ENCODE data around the gene METTL1. TPM values are rescaled to one million over a fixed set of nuclear protein-coding genes. Genes with fewer than 3 reads are reported as not detected.

Gene METTL1
- total and polyA plus RNA-seq, 8 donors = 4.4 to 37.9 (median 15.4) TPM

DNA sequence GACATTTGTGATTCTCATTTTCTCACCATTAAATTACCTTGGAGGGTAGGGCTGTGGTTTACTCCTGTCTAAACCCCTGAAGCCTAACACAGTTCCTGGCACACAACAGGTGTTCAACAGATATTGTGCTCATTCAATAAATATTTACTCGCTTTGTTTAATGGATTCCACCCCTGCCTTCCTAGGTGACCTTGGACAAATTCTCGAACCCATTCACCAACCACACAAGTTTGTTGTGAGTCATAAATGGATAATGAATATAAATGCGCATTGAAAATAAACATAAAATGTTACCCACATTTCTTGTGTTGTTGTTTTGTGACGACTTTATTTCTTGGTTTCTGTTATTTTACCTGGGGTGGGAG is 10.3 kb upstream of the METTL1 start:
- H3K27ac ChIP-seq = peak overlapping the region in 3 of 5 donors; percentile 77 to 85 (median 85)
- peaks cover 15 to 35% (median 34%) of the 10 kb centered on the region in 4 donors for H3K36me3 ChIP-seq
- intact Hi-C loops (cut with DNase I; ENCODE audit: low total_unique reads) = no loop called here
- H3K27me3 ChIP-seq = no peaks in the 10 kb centered on the region
- no peak for TF ChIP-seq POLR2AphosphoS5 (IDR thresholded peaks at IDR 0.05)
- no peak for TF ChIP-seq POLR2A (IDR thresholded peaks at IDR 0.05)
- TF ChIP-seq CTCF (IDR thresholded peaks at IDR 0.05) = no peak
- no peak for TF ChIP-seq EP300 (IDR thresholded peaks at IDR 0.05)
- 9 to 14% (median 10%) methylated on average over 4 of the region's 4 CpGs for WGBS, 5 donors
- peaks cover 8 to 32% (median 20%) of the 10 kb centered on the region in 4 donors for H3K4me1 ChIP-seq
- DNase-seq = peak in 1 of 2 donors; percentile 28
- H3K9me3 ChIP-seq = no peaks in the 10 kb centered on the region
- peak overlapping the region; percentile 76 to 99 (median 96) for H3K4me3 ChIP-seq

DNA sequence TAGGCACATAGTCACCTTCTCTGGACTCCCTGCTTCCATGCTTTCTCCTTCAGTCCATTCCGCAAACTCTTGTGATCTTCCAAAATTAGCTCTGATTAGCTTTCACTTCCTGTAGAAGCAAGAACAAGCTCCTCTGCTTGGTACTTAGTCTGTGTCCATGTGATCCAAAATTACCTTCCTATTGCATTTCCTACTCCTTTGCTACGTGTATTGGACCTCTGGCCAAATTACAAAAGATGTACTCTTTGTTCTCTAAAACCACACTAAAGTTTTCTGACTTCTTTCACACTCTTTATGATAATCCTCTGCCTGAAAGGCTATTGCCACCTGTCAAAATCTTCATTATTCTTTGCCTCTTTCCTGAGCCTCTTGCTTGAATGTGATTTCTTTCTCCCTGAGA is 9.9 kb upstream of the METTL1 start:
- intact Hi-C loops (cut with DNase I; ENCODE audit: low total_unique reads) = no loop called here
- Histone ChIP-seq H3K9me3 (no peaks in the 10 kb centered on the region), H3K4me3 (no peak overlapping the region), H3K36me3 (peaks cover 11 to 31% (median 29%) of the 10 kb centered on the region in 4 donors), H3K4me1 (peaks cover 8 to 32% (median 20%) of the 10 kb centered on the region in 4 donors), H3K27ac (peak overlapping the region in 2 of 5 donors; percentile 14 to 77), H3K27me3 (no peaks in the 10 kb centered on the region)
- 59 to 74% (median 66%) methylated on average over 2 of the region's 2 CpGs for WGBS, 5 donors
- TF ChIP-seq EP300 (IDR thresholded peaks at IDR 0.05) (no peak), POLR2AphosphoS5 (IDR thresholded peaks at IDR 0.05) (no peak), POLR2A (IDR thresholded peaks at IDR 0.05) (no peak), CTCF (IDR thresholded peaks at IDR 0.05) (no peak)
- DNase-seq = no peak

DNA sequence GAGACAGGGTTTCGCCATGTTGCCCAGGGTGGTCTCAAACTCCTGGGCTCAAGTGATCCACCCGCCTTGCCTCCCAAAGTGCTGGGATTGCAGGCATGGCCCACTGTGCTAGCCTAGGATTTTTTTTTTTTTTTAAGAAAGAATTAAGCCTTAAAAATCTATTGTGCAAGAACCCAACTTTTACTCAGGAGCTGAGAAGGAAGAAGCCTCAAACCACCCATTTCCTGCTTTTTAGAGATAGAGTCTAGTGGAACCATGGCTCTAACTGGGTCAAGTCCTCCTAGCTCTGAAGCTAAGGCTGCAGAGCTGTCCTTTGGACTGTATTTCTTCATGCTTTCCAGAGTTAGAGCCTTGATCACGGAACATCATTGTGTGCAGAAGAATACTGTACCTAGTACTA is 9.3 kb upstream of the METTL1 start:
- no peak for DNase-seq
- TF ChIP-seq POLR2AphosphoS5 (IDR thresholded peaks at IDR 0.05) (no peak), EP300 (IDR thresholded peaks at IDR 0.05) (no peak), POLR2A (IDR thresholded peaks at IDR 0.05) (no peak), CTCF (IDR thresholded peaks at IDR 0.05) (no peak)
- peaks cover 6 to 27% (median 24%) of the 10 kb centered on the region in 4 donors for H3K36me3 ChIP-seq
- H3K27me3 ChIP-seq = no peaks in the 10 kb centered on the region
- peaks cover 8 to 32% (median 20%) of the 10 kb centered on the region in 4 donors for H3K4me1 ChIP-seq
- H3K9me3 ChIP-seq = no peaks in the 10 kb centered on the region
- no peak overlapping the region for H3K4me3 ChIP-seq
- intact Hi-C loops (cut with DNase I; ENCODE audit: low total_unique reads) = no loop called here
- H3K27ac ChIP-seq = peak overlapping the region in 2 of 5 donors; percentile 14 to 77
- 84 to 97% (median 91%) methylated on average over 3 of the region's 3 CpGs for WGBS, 5 donors

DNA sequence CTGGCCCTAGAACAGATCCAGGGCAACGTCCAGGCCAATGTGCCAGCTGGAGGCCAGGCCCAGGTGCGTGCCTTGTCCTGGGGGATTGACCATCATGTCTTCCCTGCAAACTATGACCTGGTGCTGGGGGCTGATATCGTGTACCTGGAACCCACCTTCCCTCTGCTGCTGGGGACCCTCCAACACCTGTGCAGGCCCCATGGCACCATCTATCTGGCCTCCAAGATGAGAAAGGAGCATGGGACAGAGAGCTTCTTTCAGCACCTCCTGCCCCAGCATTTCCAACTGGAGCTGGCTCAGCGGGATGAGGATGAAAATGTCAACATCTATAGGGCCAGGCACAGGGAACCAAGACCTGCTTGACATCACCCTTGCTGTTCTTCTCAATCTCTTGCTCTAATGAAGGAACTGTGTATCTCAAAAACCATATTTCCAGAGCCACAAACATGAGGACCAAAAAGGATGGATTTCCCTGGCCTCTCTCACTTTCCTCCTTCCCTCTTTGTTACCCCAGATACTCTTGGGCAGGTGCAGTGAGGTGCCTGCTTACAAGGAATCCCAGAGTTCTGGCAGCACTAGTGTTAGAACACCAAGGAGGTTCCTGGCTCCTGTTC is 8.5 kb upstream of the METTL1 start:
- intact Hi-C loops (cut with DNase I; ENCODE audit: low total_unique reads) = no loop called here
- Histone ChIP-seq H3K4me1 (peaks cover 8 to 32% (median 20%) of the 10 kb centered on the region in 4 donors), H3K4me3 (no peak overlapping the region), H3K27ac (peak overlapping the region in 1 of 5 donors; percentile 77), H3K27me3 (no peaks in the 10 kb centered on the region), H3K36me3 (peaks cover 0 to 27% (median 24%) of the 10 kb centered on the region in 4 donors), H3K9me3 (no peaks in the 10 kb centered on the region)
- no peak for TF ChIP-seq POLR2A (IDR thresholded peaks at IDR 0.05)
- TF ChIP-seq POLR2AphosphoS5 (IDR thresholded peaks at IDR 0.05) = no peak
- DNase-seq = no peak
- WGBS, 5 donors = 70 to 99% (median 87%) methylated on average over 4 of the region's 4 CpGs

DNA sequence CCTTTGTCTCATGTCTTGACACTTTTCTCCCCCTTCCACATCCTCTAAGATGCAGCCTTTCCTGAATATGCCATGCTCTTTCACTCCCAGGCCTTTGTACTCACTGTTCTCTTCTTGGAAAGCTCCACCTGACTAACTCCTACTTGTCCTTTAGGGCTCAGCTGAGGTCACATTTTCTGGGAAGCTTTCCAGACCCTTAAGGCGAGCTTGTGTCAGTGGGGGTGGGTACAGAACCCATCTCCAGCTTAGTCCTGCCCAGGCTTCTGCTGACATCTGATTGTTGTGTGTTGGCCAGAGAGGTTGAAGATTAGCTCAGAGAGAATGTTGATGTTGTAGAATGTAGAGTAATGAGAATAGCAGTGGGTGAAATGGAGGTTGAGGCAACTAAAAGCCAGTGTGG is 7.8 kb upstream of the METTL1 start:
- no peak overlapping the region for H3K27ac ChIP-seq
- peaks cover 8 to 32% (median 20%) of the 10 kb centered on the region in 4 donors for H3K4me1 ChIP-seq
- TF ChIP-seq CTCF (IDR thresholded peaks at IDR 0.05) (no peak), POLR2A (IDR thresholded peaks at IDR 0.05) (no peak), POLR2AphosphoS5 (IDR thresholded peaks at IDR 0.05) (no peak), EP300 (IDR thresholded peaks at IDR 0.05) (no peak)
- no peak overlapping the region for H3K4me3 ChIP-seq
- WGBS, 5 donors = 13 to 55% (median 30%) methylated on average over 1 of the region's 1 CpG
- H3K36me3 ChIP-seq = peaks cover 0 to 27% (median 23%) of the 10 kb centered on the region in 4 donors
- intact Hi-C loops (cut with DNase I; ENCODE audit: low total_unique reads) = no loop called here
- H3K27me3 ChIP-seq = no peaks in the 10 kb centered on the region
- no peaks in the 10 kb centered on the region for H3K9me3 ChIP-seq
- no peak for DNase-seq
